CD4-positive, alpha-beta T cell treated with Interleukin-4 for 1 hour (primary cell): ENCODE data around the gene INHBB.
A peak's percentile ranks its signal among the peaks of the same experiment; 100 is the strongest.
"Not testable (repeated sequence)": the region's sequence is repeated elsewhere in the genome, so short reads cannot be mapped to it uniquely, and the experiment has no call there.

ENCODE experiments used
- DNase-seq, 2 donors: peaks; one replicate each; pipeline ENCODE4 v3.0.0-alpha.2; 2020 to 2022

The INHBB gene

GRCh38 chr2:120346026-120346666 lies at the start of gene INHBB:
Gene INHBB (plus strand): TSS chr2:120346136. CDS start chr2:120346189, 53 bp downstream.
- DNase-seq, result no peak

- DNase-seq, result no peak
Measured at GRCh38 chr2:120298173-120298835, 47.6 kb upstream of the INHBB start.

GRCh38 chr2:120299004-120299403 lies 46.9 kb upstream of the INHBB start:
- DNase-seq, result no peak

GRCh38 chr2:120299561-120299960 lies 46.4 kb upstream of the INHBB start:
- DNase-seq, result no peak

GRCh38 chr2:120300385-120300784 lies 45.6 kb upstream of the INHBB start:
- no peak for DNase-seq

- no peak for DNase-seq
Measured at GRCh38 chr2:120301284-120301683, 44.7 kb upstream of the INHBB start.

GRCh38 chr2:120302301-120302700 lies 43.6 kb upstream of the INHBB start:
- no peak for DNase-seq

GRCh38 chr2:120303177-120303576 lies 42.8 kb upstream of the INHBB start:
- DNase-seq, result no peak

- DNase-seq, result no peak
Measured at GRCh38 chr2:120305296-120305695, 40.6 kb upstream of the INHBB start.

- no peak for DNase-seq
Measured at GRCh38 chr2:120305937-120306490, 39.9 kb upstream of the INHBB start.

GRCh38 chr2:120307482-120307881 lies 38.5 kb upstream of the INHBB start:
- DNase-seq, result no peak

GRCh38 chr2:120308038-120308910 lies 37.7 kb upstream of the INHBB start:
- DNase-seq, result no peak

GRCh38 chr2:120310136-120310535 lies 35.8 kb upstream of the INHBB start:
- DNase-seq, result no peak

- not testable (repeated sequence) for DNase-seq
Measured at GRCh38 chr2:120310841-120311240, 35.1 kb upstream of the INHBB start.

- no peak for DNase-seq
Measured at GRCh38 chr2:120312076-120312475, 33.9 kb upstream of the INHBB start.

GRCh38 chr2:120312860-120313694 lies 32.9 kb upstream of the INHBB start:
- DNase-seq, result peak; percentile 72 to 73

GRCh38 chr2:120313695-120314615 lies 32.0 kb upstream of the INHBB start:
- no peak for DNase-seq

- DNase-seq, result peak; percentile 5 to 22
Measured at GRCh38 chr2:120314690-120315366, 31.1 kb upstream of the INHBB start.

- DNase-seq, result no peak
Measured at GRCh38 chr2:120315367-120316033, 30.4 kb upstream of the INHBB start.

GRCh38 chr2:120316071-120316470 lies 29.9 kb upstream of the INHBB start:
- no peak for DNase-seq
